Panc1 (cell line): ENCODE measurements around the gene SOD1.

Experiments
- POLR2AphosphoS5 ChIP-seq: IDR thresholded peaks from 2 replicates; pipeline ENCODE4 v1.6.1; 2012; ENCODE audit warnings: mild to moderate bottlenecking, low read depth, low read length, moderate library complexity
- TF ChIP-seq, protein P1 (sequence below): fragments of 450-650 bp; IDR thresholded peaks from 2 replicates; pipeline ENCODE4 v1.5.1; 2017; ENCODE audit warnings: mild to moderate bottlenecking

GRCh38 chr21:31668651-31669491 lies 9.4 kb downstream of the SOD1 start:
- TF ChIP-seq, protein P1, sequence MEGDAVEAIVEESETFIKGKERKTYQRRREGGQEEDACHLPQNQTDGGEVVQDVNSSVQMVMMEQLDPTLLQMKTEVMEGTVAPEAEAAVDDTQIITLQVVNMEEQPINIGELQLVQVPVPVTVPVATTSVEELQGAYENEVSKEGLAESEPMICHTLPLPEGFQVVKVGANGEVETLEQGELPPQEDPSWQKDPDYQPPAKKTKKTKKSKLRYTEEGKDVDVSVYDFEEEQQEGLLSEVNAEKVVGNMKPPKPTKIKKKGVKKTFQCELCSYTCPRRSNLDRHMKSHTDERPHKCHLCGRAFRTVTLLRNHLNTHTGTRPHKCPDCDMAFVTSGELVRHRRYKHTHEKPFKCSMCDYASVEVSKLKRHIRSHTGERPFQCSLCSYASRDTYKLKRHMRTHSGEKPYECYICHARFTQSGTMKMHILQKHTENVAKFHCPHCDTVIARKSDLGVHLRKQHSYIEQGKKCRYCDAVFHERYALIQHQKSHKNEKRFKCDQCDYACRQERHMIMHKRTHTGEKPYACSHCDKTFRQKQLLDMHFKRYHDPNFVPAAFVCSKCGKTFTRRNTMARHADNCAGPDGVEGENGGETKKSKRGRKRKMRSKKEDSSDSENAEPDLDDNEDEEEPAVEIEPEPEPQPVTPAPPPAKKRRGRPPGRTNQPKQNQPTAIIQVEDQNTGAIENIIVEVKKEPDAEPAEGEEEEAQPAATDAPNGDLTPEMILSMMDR: no peak
- TF ChIP-seq POLR2AphosphoS5: no peak
